GM19372 (cell line): ENCODE results near the gene NPHP4.

Experiments
- ATAC-seq: cut with Tn5 transposase; IDR thresholded peaks from one replicate; pipeline ENCODE4 v1.9.1; 2021; ENCODE audit warnings: mild to moderate bottlenecking, low read depth, moderate library complexity; ENCODE audit not compliant: unreplicated experiment

Gene NPHP4

DNA sequence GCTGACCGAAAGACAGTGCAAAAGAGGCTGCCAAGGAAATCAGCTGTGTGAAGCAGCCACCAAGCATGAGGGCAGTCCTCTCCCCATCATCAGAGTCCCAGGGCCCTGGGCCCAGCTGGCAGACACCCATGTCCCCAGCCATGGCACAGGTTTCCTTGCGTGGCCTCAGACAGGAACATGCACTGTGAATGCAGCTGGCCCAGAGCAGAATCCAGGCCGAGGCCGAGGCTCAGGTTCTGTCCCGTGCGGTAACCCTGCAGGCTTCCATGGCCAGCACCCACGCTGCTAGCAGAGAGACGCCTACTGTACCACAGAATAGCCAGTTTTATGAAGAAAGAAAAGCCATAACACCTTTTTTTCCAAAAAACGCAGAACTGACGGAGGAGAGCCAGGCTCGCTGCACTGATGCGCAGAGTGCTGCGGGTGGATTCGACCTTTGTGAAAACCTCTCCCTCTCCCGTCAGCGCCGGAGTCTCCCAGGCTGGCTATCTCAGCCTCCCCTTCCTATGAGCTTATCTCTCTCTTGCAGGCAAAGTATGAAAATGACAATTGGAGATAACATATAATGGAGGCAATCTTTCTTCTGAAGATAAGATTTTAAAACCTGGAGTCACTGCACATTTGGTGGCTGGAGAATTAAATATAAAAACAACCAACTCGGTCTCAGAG is 106.6 kb downstream of the NPHP4 start:
- no peak for ATAC-seq

DNA sequence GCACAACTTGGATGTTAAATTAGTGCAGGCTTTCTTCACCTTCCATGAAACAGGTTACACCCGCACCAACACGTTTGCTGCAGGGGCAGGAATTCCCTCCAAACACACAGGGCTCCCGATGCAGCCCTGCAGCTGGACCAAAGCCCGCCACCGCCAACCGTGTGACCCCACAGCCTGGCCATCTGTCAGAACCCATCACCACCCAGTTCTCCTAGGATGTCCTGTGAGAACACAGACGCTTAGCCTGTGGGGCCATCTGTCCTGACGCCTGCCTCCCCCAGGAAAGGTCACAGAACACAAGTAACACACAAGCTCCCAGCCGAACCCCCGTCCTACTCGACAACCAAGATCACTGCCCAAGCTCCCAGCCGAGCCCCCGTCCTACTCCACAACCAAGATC is 108.1 kb downstream of the NPHP4 start:
- no peak for ATAC-seq

DNA sequence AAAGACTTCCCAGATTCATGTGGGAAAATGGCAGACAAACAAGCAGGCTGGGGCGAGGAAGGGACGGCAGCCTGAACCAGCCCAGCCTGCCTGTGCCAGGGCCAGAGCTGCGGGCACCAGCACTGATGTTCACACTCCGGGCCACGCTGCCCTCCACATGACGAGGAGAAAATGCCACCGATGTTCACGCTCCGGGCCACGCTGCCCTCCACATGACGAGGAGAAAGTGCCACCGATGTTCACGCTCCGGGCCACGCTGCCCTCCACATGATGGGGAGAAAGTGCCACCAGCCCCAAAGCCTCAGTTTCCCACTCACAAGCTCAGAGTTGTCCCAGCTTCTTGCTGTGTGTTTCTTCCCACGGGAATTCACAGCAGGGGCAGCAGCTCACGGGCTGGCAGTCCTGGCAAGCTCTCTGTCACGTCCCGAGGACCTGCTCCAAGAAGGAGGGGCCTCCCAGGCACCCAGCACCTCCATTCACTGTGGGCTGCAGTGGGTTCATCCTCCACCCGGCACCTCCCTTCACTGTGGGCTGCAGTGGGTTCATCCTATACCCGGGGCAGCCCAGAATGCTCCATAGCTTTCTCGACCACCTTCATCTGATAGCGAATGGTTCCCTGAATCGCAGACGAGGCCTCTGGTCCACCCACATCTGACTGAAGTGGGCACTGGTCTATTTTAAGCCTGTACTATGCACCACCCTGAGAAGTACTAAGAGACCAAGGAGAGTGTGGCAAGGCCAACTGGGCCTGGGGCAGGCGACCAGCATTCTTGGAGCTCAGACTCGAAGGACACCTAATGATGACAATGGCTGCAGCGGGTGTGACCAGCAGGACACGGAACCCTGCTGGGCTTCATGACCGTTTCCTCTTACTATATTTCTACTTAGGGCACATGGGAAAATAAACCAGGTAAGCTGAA is 108.8 kb downstream of the NPHP4 start:
- ATAC-seq = no peak

- ATAC-seq = no peak
Measured at GRCh38 chr1:5882367-5883128, 109.7 kb downstream of the NPHP4 start.

GRCh38 chr1:5881526-5882222 is 110.6 kb downstream of the NPHP4 start:
- no peak for ATAC-seq

DNA sequence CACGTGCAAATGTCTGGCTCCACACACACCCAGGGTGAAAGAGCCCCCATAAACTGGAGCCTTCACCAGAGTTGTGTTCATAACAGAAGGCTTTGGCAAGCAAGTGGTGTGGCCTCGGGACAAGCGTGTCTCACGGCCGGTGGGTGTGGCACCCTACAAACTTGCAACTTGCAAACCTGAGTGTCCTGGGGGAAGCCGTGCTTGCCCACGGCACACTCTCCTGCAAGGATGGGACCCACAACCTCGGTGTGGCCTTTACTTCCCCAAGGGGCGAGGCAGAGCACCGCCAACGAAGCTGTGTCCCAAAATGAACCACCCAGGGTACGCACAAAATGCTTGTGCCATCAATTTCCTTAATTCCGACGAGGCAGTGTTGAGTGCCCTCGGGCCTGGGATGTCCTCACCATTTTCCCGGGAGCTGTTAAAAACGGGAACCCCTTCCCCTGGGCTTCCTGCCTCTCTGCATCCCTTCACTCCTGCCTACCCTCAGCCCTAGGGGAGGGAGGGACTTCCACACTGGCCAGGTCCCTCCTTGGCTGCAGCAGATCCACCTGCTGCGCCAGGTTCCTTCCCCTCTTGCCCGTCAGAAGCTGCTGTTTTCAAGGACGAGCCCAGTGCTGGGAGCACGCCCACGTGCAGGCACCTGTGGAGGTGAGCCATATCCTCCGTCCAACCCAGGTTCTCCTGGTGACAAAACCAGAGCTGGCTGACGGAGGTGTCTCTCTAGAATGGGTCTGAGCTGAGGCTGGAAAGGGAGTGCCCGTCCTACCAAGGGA is 111.4 kb downstream of the NPHP4 start:
- no peak for ATAC-seq

DNA sequence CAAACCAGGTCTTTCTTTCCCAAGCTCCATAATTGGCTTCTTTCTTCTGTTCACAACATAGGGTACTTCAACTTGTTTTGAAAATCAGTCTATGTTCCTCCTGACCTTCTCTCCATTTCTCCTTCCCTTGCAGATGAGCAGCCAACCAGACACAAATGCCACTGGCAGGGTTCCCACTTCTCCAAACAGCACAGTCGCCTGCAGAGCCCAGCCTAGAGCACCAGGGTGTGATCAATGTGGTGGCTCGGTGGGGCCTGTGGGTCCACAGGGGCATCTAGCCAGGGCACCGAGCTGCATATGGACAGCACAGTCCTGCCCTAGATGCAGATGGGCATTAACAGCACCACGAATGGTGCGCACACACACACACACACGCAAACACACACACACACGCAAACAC is 112.8 kb downstream of the NPHP4 start:
- no peak for ATAC-seq

DNA sequence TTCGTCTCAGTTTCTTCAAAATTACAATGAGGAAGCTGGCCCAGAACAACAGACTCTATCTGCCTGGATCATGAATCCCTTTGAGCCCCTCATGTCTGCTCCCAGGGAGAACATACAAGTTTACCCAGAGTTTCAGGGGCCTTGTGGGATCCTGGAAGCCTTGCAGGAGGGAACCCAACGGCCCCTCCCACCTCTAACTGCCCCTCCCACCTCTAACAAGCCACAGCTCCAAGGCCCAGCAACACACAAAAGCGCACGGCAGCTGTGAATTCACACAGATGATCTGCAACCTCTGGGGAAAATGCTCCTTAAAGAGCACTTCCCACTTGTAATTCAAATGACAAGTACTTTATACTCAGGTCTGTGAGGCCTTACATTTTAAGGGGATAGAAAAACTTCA is 113.3 kb downstream of the NPHP4 start:
- no peak for ATAC-seq

GRCh38 chr1:5877683-5878530 is 114.3 kb downstream of the NPHP4 start:
- ATAC-seq = no peak

- no peak for ATAC-seq
Measured at GRCh38 chr1:5877001-5877400, 115.2 kb downstream of the NPHP4 start.

GRCh38 chr1:5876094-5876650 is 116.1 kb downstream of the NPHP4 start:
- ATAC-seq = no peak

DNA sequence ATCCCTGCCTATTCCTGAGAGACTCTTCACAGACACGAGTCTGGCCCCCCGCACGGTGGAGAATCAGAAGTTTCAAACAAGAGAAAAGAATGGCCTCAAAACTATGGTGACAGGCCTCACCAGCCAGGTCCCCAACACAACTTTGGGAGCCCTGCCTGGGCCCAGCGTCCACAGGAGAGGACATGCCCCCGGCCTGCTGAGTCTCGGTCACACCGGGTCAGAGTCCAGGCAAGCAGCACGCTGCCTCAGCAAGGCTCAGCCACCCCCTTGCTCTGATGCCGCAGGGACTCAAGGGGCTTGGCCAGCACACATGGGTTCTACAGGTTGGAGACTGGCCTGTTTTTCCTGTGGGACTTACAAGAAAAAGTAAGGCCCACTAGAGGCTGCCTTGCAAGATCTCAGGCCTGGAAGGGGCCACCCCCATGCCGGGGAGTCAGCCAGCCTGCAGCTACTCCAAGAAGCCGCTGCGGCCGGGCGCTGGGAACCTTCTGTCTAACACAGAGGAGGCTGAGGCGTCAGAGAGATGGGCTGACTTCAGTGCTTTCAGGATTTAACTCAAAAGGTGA is 116.8 kb downstream of the NPHP4 start:
- ATAC-seq = no peak

- no peak for ATAC-seq
Measured at GRCh38 chr1:5874416-5875110, 117.7 kb downstream of the NPHP4 start.

GRCh38 chr1:5873556-5873955 is 118.7 kb downstream of the NPHP4 start:
- ATAC-seq = no peak

DNA sequence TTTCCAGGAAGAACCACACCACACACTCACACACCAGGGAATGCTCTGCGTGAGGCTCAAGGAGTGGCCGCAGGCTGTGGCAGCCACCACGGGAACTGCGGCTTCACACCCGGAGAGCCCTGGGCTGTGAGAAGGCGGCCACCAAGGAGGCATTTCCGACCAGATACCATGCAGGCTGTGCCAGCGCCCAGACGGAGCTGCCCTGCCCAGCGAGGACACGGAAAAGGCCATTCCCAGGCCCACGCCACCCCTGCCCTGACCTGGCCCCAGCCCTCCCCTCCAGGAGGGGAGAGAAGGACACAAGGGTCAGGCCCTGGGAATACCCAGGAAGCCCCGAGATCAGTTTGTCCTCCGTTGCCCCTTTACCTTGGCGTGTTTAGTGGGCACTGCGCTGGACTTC is 119.3 kb downstream of the NPHP4 start:
- ATAC-seq = no peak

- no peak for ATAC-seq
Measured at GRCh38 chr1:5868931-5869500, 123.2 kb downstream of the NPHP4 start.

DNA sequence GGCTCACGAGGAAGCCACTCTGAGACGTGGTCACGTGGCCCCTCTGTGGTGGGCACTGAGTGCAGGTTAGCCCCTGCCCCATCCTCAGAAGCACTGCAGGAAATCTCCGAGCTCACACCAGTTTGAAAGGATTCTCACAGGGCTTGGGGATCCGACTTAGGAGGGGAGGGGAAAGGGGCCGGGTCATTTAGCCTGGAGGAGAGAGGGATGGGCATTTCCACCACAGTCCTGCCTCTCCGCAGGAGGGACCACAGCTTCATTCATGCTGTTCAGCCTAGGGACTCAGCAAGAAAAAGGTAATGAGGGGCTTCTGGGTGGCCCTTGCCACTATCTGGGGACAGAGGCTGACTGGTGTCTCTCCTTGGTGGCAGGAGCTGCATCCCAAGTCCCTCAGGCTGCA is 126.5 kb downstream of the NPHP4 start:
- ATAC-seq = no peak
